Neural crest cell (in vitro differentiated cells): ENCODE results near the gene AGPAT1. TPM values are rescaled to one million over a fixed set of nuclear protein-coding genes. Genes with fewer than 3 reads are reported as not detected.
A peak's percentile ranks its signal among the peaks of the same experiment; 100 is the strongest.

Experiments used
- DNase-seq: peaks from one replicate; pipeline ENCODE4 v3.0.0; 2021; ENCODE audit warnings: low read depth, mixed read lengths, low spot score
- H3K27ac Mint-ChIP-seq: one replicate; pipeline ENCODE4 v1.8.0; 2021; ENCODE audit warnings: mild to moderate bottlenecking, mixed read lengths; ENCODE audit not compliant: unreplicated experiment
- H3K27me3 Mint-ChIP-seq: 2 replicates; pipeline ENCODE4 v1.8.0; 2021; ENCODE audit warnings: low read depth, mild to moderate bottlenecking, mixed read lengths
- H3K36me3 Mint-ChIP-seq: 2 replicates; pipeline ENCODE4 v1.8.0; 2021; ENCODE audit warnings: low read depth, mild to moderate bottlenecking, mixed read lengths
- H3K4me1 Mint-ChIP-seq: 2 replicates; pipeline ENCODE4 v1.8.0; 2021; ENCODE audit warnings: mixed read lengths
- H3K4me3 Mint-ChIP-seq: one replicate; pipeline ENCODE4 v1.8.0; 2021; ENCODE audit warnings: mild to moderate bottlenecking, mixed read lengths
- H3K9me3 Mint-ChIP-seq: 2 replicates; pipeline ENCODE4 v1.8.0; 2021; ENCODE audit warnings: mixed read lengths
- CTCF ChIP-seq: fragments of 200-600 bp; sonication (generic); conservative IDR thresholded peaks from 2 replicates; pipeline ENCODE4 v1.5.0; 2021; ENCODE audit warnings: antibody characterized with exemption, mild to moderate bottlenecking
- total RNA-seq: library from RNA; stranded (reverse); gene quantifications from 2 replicates; pipeline ENCODE4 v1.2.1, GENCODE V29; 2021

AGPAT1 gene
- total RNA-seq, 1 donor from 2014 or later = 88.9 TPM

- Mint-ChIP-seq H3K27ac (peak overlapping the region; percentile 98), H3K4me3 (peak overlapping the region; percentile 98), H3K36me3 (peaks cover 4% of the 10 kb centered on the region), H3K9me3 (no peaks in the 10 kb centered on the region), H3K4me1 (peaks cover 67% of the 10 kb centered on the region), H3K27me3 (peaks cover 6% of the 10 kb centered on the region)
- no peak for TF ChIP-seq CTCF
- no peak for DNase-seq
Observed at GRCh38 chr6:32176476-32177182, 745 bp upstream of the AGPAT1 start.

DNA sequence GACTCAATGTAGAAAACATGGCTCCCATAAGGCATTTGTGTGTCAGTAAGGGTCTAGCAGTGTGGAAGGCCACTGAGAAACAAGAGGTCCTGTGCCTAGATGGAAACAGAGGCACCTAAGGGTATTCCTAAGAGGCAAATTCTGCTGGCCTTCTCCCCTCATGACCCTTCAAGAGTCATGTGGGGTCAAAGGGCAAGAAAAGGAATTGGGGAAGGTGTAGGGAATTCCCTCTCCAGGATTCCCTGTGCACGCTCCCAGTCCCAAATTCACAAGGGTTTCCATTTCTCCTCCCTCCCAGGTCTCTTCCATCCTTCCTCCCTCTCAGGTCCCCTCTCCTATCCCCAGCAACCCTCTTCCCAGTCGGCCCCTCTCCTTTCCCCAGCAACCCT lies 568 bp downstream of the AGPAT1 start:
- Mint-ChIP-seq H3K9me3 (no peaks in the 10 kb centered on the region), H3K36me3 (peaks cover 7% of the 10 kb centered on the region), H3K4me1 (peaks cover 60% of the 10 kb centered on the region), H3K4me3 (peak overlapping the region; percentile 98), H3K27me3 (peaks cover 6% of the 10 kb centered on the region), H3K27ac (peak overlapping the region; percentile 92)
- TF ChIP-seq CTCF = no peak
- no peak for DNase-seq

DNA sequence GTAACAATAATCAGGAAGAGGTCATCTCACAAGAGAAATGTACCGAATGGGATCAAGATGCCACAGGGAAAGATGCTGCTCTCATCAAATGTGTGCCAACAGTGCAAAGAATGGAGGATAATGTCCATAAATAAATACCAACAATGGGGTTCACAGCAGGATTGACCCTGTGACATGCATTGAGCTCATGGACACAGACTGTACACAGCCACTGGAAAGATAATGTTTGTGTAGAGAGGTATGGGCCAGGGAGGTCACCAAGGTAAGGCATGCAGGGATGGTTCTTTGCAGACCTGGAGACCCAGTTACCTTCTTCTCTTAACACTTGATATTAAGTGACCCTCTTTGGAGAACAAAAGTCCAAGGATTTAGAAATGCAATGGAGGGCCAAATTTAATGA lies 1.5 kb downstream of the AGPAT1 start:
- H3K27ac Mint-ChIP-seq = no peak overlapping the region

GRCh38 chr6:32173051-32173727 lies 2.7 kb downstream of the AGPAT1 start:
- peaks cover 16% of the 10 kb centered on the region for H3K36me3 Mint-ChIP-seq

More for the DNA sequence above, 1.5 kb downstream of the AGPAT1 start:
- no peak for TF ChIP-seq CTCF
- H3K9me3 Mint-ChIP-seq = no peaks in the 10 kb centered on the region
- H3K27me3 Mint-ChIP-seq = peaks cover 6% of the 10 kb centered on the region
- peaks cover 14% of the 10 kb centered on the region for H3K36me3 Mint-ChIP-seq
- H3K4me1 Mint-ChIP-seq = peaks cover 62% of the 10 kb centered on the region
- H3K4me3 Mint-ChIP-seq = peak overlapping the region; percentile 98
- DNase-seq = no peak

GRCh38 chr6:32171234-32171633 lies 4.7 kb downstream of the AGPAT1 start:
- peaks cover 48% of the 10 kb centered on the region for H3K4me1 Mint-ChIP-seq
- DNase-seq = no peak
- peaks cover 23% of the 10 kb centered on the region for H3K36me3 Mint-ChIP-seq
- peak overlapping the region; percentile 64 for H3K4me3 Mint-ChIP-seq
- no peak for TF ChIP-seq CTCF
- H3K27ac Mint-ChIP-seq = peak overlapping the region; percentile 51
- peaks cover 3% of the 10 kb centered on the region for H3K27me3 Mint-ChIP-seq
- no peaks in the 10 kb centered on the region for H3K9me3 Mint-ChIP-seq

More at GRCh38 chr6:32173051-32173727, 2.7 kb downstream of the AGPAT1 start:
- TF ChIP-seq CTCF = no peak
- Mint-ChIP-seq H3K4me3 (peak overlapping the region; percentile 73), H3K4me1 (peaks cover 58% of the 10 kb centered on the region), H3K27ac (no peak overlapping the region), H3K9me3 (no peaks in the 10 kb centered on the region), H3K27me3 (peaks cover 5% of the 10 kb centered on the region)
- DNase-seq = no peak
